ENCODE data around the gene C5orf58. TPM values are rescaled to one million over a fixed set of nuclear protein-coding genes. Genes with fewer than 3 reads are reported as not detected.

Gene C5orf58
- total and polyA plus RNA-seq, 9 of the 15 experiments (the other 6 are each of a cell fraction or from before 2014, with no cell fraction given): 1.5 to 7.6 (median 5.3) TPM

GRCh38 chr5:170268884-170269283, 36.1 kb downstream of the C5orf58 start (continued):
- TF ChIP-seq E2F8 (IDR thresholded peaks at IDR 0.05; ENCODE audit: low read depth, partially characterized antibody): no peak
- no peak for TF ChIP-seq ZNF583 (CRISPR knock-in tag; IDR thresholded peaks at IDR 0.05)
- peak in 1 of 2 experiments; percentile 29; a peak in 3 of 4 replicates for TF ChIP-seq RAD21 (CRISPR knock-in tag; conservative IDR thresholded peaks at IDR 0.05 in 1 of 2, IDR thresholded peaks at IDR 0.05 in 1 of 2)
- TF ChIP-seq, protein P1, sequence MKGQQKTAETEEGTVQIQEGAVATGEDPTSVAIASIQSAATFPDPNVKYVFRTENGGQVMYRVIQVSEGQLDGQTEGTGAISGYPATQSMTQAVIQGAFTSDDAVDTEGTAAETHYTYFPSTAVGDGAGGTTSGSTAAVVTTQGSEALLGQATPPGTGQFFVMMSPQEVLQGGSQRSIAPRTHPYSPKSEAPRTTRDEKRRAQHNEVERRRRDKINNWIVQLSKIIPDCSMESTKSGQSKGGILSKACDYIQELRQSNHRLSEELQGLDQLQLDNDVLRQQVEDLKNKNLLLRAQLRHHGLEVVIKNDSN (CRISPR knock-in tag; IDR thresholded peaks at IDR 0.05): no peak
- no peak for TF ChIP-seq FOXP1 (CRISPR knock-in tag; IDR thresholded peaks at IDR 0.05)
- no peak for TF ChIP-seq KLF16 (IDR thresholded peaks at IDR 0.05)
- TF ChIP-seq GABPB1 (CRISPR knock-in tag; IDR thresholded peaks at IDR 0.05): 0 out of 2 replicates have a peak, but pooled peaks have one; percentile 45
- no peak for TF ChIP-seq FOXJ2 (tag; IDR thresholded peaks at IDR 0.05)
- TF ChIP-seq THRB (CRISPR knock-in tag; conservative IDR thresholded peaks at IDR 0.05): 0 out of 2 replicates have a peak, but pooled peaks have one; percentile 52
- TF ChIP-seq, protein P2, sequence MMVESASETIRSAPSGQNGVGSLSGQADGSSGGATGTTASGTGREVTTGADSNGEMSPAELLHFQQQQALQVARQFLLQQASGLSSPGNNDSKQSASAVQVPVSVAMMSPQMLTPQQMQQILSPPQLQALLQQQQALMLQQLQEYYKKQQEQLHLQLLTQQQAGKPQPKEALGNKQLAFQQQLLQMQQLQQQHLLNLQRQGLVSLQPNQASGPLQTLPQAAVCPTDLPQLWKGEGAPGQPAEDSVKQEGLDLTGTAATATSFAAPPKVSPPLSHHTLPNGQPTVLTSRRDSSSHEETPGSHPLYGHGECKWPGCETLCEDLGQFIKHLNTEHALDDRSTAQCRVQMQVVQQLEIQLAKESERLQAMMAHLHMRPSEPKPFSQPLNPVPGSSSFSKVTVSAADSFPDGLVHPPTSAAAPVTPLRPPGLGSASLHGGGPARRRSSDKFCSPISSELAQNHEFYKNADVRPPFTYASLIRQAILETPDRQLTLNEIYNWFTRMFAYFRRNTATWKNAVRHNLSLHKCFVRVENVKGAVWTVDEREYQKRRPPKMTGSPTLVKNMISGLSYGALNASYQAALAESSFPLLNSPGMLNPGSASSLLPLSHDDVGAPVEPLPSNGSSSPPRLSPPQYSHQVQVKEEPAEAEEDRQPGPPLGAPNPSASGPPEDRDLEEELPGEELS (CRISPR knock-in tag; IDR thresholded peaks at IDR 0.05; ENCODE audit: borderline replicate concordance): no peak
- peak in 1 of 2 experiments; percentile 26; a peak in 1 of 4 replicates for TF ChIP-seq MAZ (CRISPR knock-in tag; conservative IDR thresholded peaks at IDR 0.05 in 1 of 2, IDR thresholded peaks at IDR 0.05 in 1 of 2)
